Caki2 (cell line): Measurements from ENCODE around the gene TNFSF9. TPM values are rescaled to one million over a fixed set of nuclear protein-coding genes. Genes with fewer than 3 reads are reported as not detected.

Experiments
- total RNA-seq: library from RNA; depleted of rRNA; stranded (reverse); fragments of >200 nt; shearing (Covaris generic); gene quantifications from 2 replicates; pipeline ENCODE4 v1.2.3, GENCODE V29; 2014; ENCODE audit warnings: low replicate concordance; rRNA removed

The TNFSF9 gene
- total RNA-seq, 1 experiment from 2014 or later, result 119 TPM

Other genes starting within 250 kb of the TNFSF9 start
- not detected in 2 replicates for gene ACER1, start 197.4 kb upstream of the TNFSF9 start, total RNA-seq
- 50.5 and 55.4 TPM in 2 replicates for gene CLPP, start 169.5 kb upstream of the TNFSF9 start, total RNA-seq
- gene ALKBH7, start 158.2 kb upstream of the TNFSF9 start, total RNA-seq, result 55.3 and 62.4 TPM in 2 replicates
- 0.07 and 0.17 TPM in 2 replicates for gene PSPN, start 155.1 kb upstream of the TNFSF9 start, total RNA-seq
- 37.4 and 44.0 TPM in 2 replicates for gene GTF2F1, start 137.9 kb upstream of the TNFSF9 start, total RNA-seq
- 56.0 and 72.8 TPM in 2 replicates for gene KHSRP, start 106.2 kb upstream of the TNFSF9 start, total RNA-seq
- not detected in 2 replicates for gene SLC25A41, start 97.3 kb upstream of the TNFSF9 start, total RNA-seq
- 19.5 and 40.7 TPM in 2 replicates for gene SLC25A23, start 71.2 kb upstream of the TNFSF9 start, total RNA-seq
- gene CRB3, start 66.8 kb upstream of the TNFSF9 start, total RNA-seq, result 22.0 and 34.7 TPM in 2 replicates
- gene DENND1C, start 49.2 kb upstream of the TNFSF9 start, total RNA-seq, result not detected in 2 replicates
- 0.41 TPM in 1 of 2 replicates, not detected in the other for gene TUBB4A, start 28.7 kb upstream of the TNFSF9 start, total RNA-seq
- 274 and 291 TPM in 2 replicates for gene CD70, start 60.1 kb downstream of the TNFSF9 start, total RNA-seq
- not detected in 2 replicates for gene TNFSF14, start 139.1 kb downstream of the TNFSF9 start, total RNA-seq
- gene C3, start 189.6 kb downstream of the TNFSF9 start, total RNA-seq, result 4.0 and 6.5 TPM in 2 replicates
- gene GPR108, start 206.6 kb downstream of the TNFSF9 start, total RNA-seq, result 52.8 TPM in 2 replicates
- 39.4 and 50.5 TPM in 2 replicates for gene TRIP10, start 208.7 kb downstream of the TNFSF9 start, total RNA-seq
- 12.9 and 22.1 TPM in 2 replicates for gene SH2D3A, start 236.4 kb downstream of the TNFSF9 start, total RNA-seq
- 5.3 and 6.8 TPM in 2 replicates for gene VAV1, start 241.7 kb downstream of the TNFSF9 start, total RNA-seq